GM18498 (cell line): ENCODE data around the gene KRTAP4-11.
"Not testable (repeated sequence)": the region's sequence is repeated elsewhere in the genome, so short reads cannot be mapped to it uniquely, and the experiment has no call there.

Source experiments
- ATAC-seq: cut with Tn5 transposase; IDR thresholded peaks from one replicate; pipeline ENCODE4 v1.9.1; 2021; ENCODE audit warnings: mild to moderate bottlenecking, moderate library complexity; ENCODE audit not compliant: unreplicated experiment

Gene KRTAP4-11

DNA sequence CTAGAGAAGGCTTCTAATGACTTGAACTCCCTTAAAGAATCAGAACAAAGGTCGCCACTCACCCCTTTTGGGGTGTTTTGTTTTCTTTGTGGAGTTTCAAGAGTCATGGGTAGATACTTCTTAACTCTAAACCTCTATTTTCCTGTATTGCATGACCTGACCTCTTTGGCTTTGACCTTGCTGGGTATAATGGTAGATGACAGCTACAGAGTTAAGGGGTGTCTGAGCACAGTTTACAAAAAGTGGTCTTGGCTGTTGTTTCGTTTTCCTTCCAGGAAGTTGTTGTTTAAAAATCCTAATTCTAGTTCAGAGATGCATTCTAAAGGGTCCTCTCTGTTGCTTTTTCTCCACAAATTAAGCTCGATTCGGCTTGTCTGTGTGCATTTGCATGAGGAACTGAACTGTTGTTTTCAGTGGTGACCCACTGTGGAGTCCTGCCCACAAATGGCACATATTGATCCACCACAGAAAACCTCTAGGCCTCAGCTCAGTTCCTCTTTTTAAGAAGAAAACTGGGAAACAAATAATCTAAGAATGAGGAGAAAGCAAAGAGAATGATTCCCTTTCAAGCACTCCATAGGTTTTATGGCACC is 29.3 kb downstream of the KRTAP4-11 start:
- not testable (repeated sequence) for ATAC-seq

- ATAC-seq, result not testable (repeated sequence)
Observed at GRCh38 chr17:41084100-41084856, 33.9 kb downstream of the KRTAP4-11 start, which contains the start of gene KRTAP4-7. TSS of gene KRTAP4-7 (plus strand) at chr17:41084150. CDS start at chr17:41084207, 57 bp downstream.

DNA sequence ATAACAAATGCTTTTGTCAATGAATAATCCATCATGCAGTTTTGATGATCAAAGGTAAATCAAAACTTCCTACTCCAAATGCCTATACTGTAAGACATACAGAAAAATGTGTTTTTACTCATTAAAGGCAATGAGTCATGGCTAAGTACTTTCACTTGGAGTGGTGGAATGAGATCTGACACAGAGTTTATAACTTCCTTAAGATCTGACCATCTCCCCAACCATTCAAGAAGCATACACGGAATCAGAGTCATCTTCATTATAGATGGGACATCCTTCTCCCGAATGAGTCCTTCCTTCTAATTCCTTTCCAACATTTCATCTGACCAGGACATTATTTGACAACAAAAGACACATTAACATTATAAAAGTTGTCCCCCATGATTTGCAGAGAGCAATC is 34.7 kb downstream of the KRTAP4-11 start:
- ATAC-seq, result not testable (repeated sequence)

DNA sequence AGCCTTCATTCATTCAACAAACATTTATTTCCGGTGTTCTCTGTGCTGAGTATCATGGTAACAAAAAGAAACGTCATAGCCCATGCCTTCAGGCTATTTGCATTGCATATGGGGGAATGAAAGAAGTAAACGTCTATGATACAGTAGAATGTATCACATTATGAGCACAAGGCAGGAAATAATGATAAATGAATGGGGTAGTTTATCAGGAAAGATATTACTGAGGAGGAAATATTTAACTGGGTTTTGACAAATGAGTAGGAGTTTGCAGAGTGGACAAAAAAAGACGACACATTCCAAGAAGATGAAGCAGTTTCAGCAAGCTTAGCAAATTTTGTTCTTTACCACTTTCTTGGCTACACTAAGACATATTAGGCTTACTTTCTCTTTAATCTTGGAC is 35.5 kb downstream of the KRTAP4-11 start:
- no peak for ATAC-seq

GRCh38 chr17:41076788-41077187 is 41.4 kb downstream of the KRTAP4-11 start:
- no peak for ATAC-seq

GRCh38 chr17:41073676-41074075 is 44.5 kb downstream of the KRTAP4-11 start:
- ATAC-seq, result no peak

GRCh38 chr17:41071606-41072360 is 46.4 kb downstream of the KRTAP4-11 start:
- no peak for ATAC-seq

GRCh38 chr17:41069031-41069430 is 49.1 kb downstream of the KRTAP4-11 start:
- ATAC-seq, result no peak

GRCh38 chr17:41067281-41067680 is 50.9 kb downstream of the KRTAP4-11 start:
- no peak for ATAC-seq
